Peyer's patch (tissue), 4 donors: ENCODE data around the gene COL26A1. TPM values are rescaled to one million over a fixed set of nuclear protein-coding genes. Genes with fewer than 3 reads are reported as not detected.

ENCODE experiments used
- DNase-seq, 3 donors: peaks; one replicate each; pipeline ENCODE4 v3.0.0-alpha.2; 2017 to 2019
- H3K27ac ChIP-seq, 4 donors: fragments of 200-600 bp; sonication (generic); one replicate each; pipeline ENCODE4 v1.5.1; 2016 to 2019
- H3K27me3 ChIP-seq, 2 donors: fragments of 200-600 bp; sonication (generic); one replicate each; pipeline ENCODE4 v1.5.1; 2019
- H3K36me3 ChIP-seq, 3 donors: fragments of 200-600 bp; sonication (generic); one replicate each; pipeline ENCODE4 v1.5.1; 2016 to 2019
- H3K4me1 ChIP-seq, 4 donors: fragments of 200-600 bp; sonication (generic); one replicate each; pipeline ENCODE4 v1.5.1; 2016 to 2019
- H3K4me3 ChIP-seq, 4 donors: fragments of 200-600 bp; sonication (generic); 1 replicate in 3 of 4; 2 replicates in 1 of 4; pipeline ENCODE4 v1.5.1; 2016 to 2019; ENCODE audit warnings: mild to moderate bottlenecking in 1 of 4
- H3K9me3 ChIP-seq, 4 donors: fragments of 200-600 bp; sonication (generic); one replicate each; pipeline ENCODE4 v1.5.1; 2016 to 2019; ENCODE audit warnings: mild to moderate bottlenecking in 1 of 4
- CTCF ChIP-seq, 6 experiments: fragments of 450-650 bp in 4 of 6; fragments of 200-600 bp in 2 of 6; sonication (generic) in 1 of 6; IDR thresholded peaks; one replicate each; pipeline ENCODE4 v1.5.1; 2017 to 2019; ENCODE audit warnings: antibody characterized with exemption in 6 of 6, mild to moderate bottlenecking in 3 of 6, moderate library complexity in 1 of 6
- POLR2A ChIP-seq, 2 donors: fragments of 450-650 bp; IDR thresholded peaks; one replicate each; pipeline ENCODE4 v1.5.1; 2017; ENCODE audit warnings: antibody characterized with exemption in 2 of 2, mild to moderate bottlenecking in 2 of 2, moderate library complexity in 2 of 2
- total RNA-seq, 4 donors: library from RNA; depleted of rRNA; stranded (reverse); fragments of >200 nt; gene quantifications; one replicate each; pipeline ENCODE4 v1.1.0, GENCODE V29; 2016

The COL26A1 gene
- total RNA-seq, 4 donors from 2014 or later: not detected

GRCh38 chr7:101538596-101539459 lies 176.2 kb downstream of the COL26A1 start:
- no peak overlapping the region for H3K4me3 ChIP-seq
- H3K27me3 ChIP-seq: no peaks in the 10 kb centered on the region
- no peaks in the 10 kb centered on the region for H3K9me3 ChIP-seq
- H3K36me3 ChIP-seq: no peaks in the 10 kb centered on the region
- H3K4me1 ChIP-seq: no peaks in the 10 kb centered on the region
- no peak overlapping the region for H3K27ac ChIP-seq
- peak; percentile 37 to 75 (median 70) for DNase-seq
- TF ChIP-seq POLR2A (IDR thresholded peaks at IDR 0.05) (no peak), CTCF (IDR thresholded peaks at IDR 0.05) (peak; percentile 33 to 83 (median 58))

- no peak overlapping the region for H3K27ac ChIP-seq
- TF ChIP-seq POLR2A (IDR thresholded peaks at IDR 0.05) (no peak), CTCF (IDR thresholded peaks at IDR 0.05) (no peak)
Measured at GRCh38 chr7:101539784-101540183, 177.1 kb downstream of the COL26A1 start.

GRCh38 chr7:101542527-101543241 lies 180.0 kb downstream of the COL26A1 start:
- Histone ChIP-seq H3K4me3 (no peak overlapping the region), H3K36me3 (no peaks in the 10 kb centered on the region), H3K4me1 (no peaks in the 10 kb centered on the region), H3K27ac (no peak overlapping the region), H3K9me3 (no peaks in the 10 kb centered on the region), H3K27me3 (no peaks in the 10 kb centered on the region)
- DNase-seq: peak; percentile 75 to 92 (median 84)
- peak; percentile 76 to 94 (median 90) for TF ChIP-seq CTCF (IDR thresholded peaks at IDR 0.05)
- TF ChIP-seq POLR2A (IDR thresholded peaks at IDR 0.05): no peak

More at GRCh38 chr7:101539784-101540183, 177.1 kb downstream of the COL26A1 start:
- H3K36me3 ChIP-seq: no peaks in the 10 kb centered on the region
- no peak overlapping the region for H3K4me3 ChIP-seq
- no peak for DNase-seq
- no peaks in the 10 kb centered on the region for H3K27me3 ChIP-seq
- H3K9me3 ChIP-seq: no peaks in the 10 kb centered on the region
- H3K4me1 ChIP-seq: no peaks in the 10 kb centered on the region

DNA sequence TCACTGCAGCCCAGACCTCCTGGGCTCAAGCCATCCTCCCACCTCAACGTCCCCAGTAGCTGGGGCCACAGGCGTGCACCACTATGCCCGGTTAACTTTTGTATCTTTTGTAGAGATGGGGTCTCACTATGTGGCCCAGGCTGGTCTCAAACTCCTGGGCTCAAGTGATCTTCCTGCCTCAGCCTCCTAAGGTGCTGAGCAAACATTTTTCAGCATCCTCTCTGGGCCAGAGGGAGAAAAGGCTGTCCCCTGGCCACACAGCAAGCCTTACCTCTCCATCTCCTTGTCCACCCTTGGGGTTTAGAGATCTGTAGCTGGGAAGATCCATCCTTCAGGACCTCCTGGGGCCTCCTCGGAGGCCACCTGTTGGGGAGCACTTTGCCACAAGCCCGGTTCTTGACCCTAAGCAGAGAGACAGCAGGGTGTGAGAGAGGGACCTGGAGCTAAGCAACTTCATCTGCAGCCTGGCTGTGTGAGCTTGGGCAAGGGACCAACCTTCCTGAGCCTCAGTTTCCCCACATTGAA lies 180.6 kb downstream of the COL26A1 start:
- TF ChIP-seq POLR2A (IDR thresholded peaks at IDR 0.05) (no peak), CTCF (IDR thresholded peaks at IDR 0.05) (no peak)
- H3K27me3 ChIP-seq: no peaks in the 10 kb centered on the region
- H3K9me3 ChIP-seq: no peaks in the 10 kb centered on the region
- H3K27ac ChIP-seq: no peak overlapping the region
- H3K36me3 ChIP-seq: no peaks in the 10 kb centered on the region
- no peak for DNase-seq
- no peak overlapping the region for H3K4me3 ChIP-seq
- H3K4me1 ChIP-seq: no peaks in the 10 kb centered on the region

- H3K4me3 ChIP-seq: no peak overlapping the region
- H3K4me1 ChIP-seq: no peaks in the 10 kb centered on the region
- no peaks in the 10 kb centered on the region for H3K9me3 ChIP-seq
- TF ChIP-seq CTCF (IDR thresholded peaks at IDR 0.05) (no peak), POLR2A (IDR thresholded peaks at IDR 0.05) (no peak)
- DNase-seq: no peak
- H3K27ac ChIP-seq: no peak overlapping the region
- no peaks in the 10 kb centered on the region for H3K36me3 ChIP-seq
- no peaks in the 10 kb centered on the region for H3K27me3 ChIP-seq
Measured at GRCh38 chr7:101543846-101544245, 181.2 kb downstream of the COL26A1 start.
